GM23338 (cell line): ENCODE results near the gene CCT6A.
"Not testable (repeated sequence)": the region's sequence is repeated elsewhere in the genome, so short reads cannot be mapped to it uniquely, and the experiment has no call there.

ENCODE experiments used
- EZH2 ChIP-seq: fragments of 200-600 bp; sonication (generic); IDR thresholded peaks from one replicate; pipeline ENCODE4 v1.8.0; 2017; ENCODE audit warnings: antibody characterized with exemption, mild to moderate bottlenecking, low read depth; ENCODE audit not compliant: unreplicated experiment
- TF ChIP-seq, protein P1 (sequence below), 2 experiments: fragments of 200-600 bp in 1 of 2; sonication (generic) in 1 of 2; conservative IDR thresholded peaks; 2 replicates each; pipeline versions ENCODE4 v1.5.1 to v1.6.1; 2016 to 2017; ENCODE audit warnings: antibody characterized with exemption in 2 of 2, low read depth in 2 of 2, mild to moderate bottlenecking in 2 of 2, moderate library complexity in 1 of 2

DNA sequence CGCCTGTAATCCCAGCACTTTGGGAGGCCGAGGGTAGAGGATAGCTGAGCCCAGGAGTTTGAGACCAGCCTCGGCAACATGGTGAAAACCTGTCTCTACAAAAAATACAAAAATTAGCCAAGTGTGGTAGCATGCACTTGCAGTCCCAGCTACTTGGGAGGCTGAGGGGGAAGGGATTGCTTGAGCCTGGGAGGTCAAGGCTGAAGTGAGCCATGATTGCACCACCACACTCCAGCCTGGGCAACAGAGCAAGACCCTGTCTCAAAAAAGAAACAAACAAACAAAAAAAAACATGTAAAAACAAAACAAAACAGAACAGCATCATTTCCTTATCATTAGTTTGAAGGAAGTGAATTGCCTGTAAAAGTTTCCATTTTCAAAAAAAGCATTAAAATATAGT lies 60.7 kb downstream of the CCT6A start:
- TF ChIP-seq, protein P1, sequence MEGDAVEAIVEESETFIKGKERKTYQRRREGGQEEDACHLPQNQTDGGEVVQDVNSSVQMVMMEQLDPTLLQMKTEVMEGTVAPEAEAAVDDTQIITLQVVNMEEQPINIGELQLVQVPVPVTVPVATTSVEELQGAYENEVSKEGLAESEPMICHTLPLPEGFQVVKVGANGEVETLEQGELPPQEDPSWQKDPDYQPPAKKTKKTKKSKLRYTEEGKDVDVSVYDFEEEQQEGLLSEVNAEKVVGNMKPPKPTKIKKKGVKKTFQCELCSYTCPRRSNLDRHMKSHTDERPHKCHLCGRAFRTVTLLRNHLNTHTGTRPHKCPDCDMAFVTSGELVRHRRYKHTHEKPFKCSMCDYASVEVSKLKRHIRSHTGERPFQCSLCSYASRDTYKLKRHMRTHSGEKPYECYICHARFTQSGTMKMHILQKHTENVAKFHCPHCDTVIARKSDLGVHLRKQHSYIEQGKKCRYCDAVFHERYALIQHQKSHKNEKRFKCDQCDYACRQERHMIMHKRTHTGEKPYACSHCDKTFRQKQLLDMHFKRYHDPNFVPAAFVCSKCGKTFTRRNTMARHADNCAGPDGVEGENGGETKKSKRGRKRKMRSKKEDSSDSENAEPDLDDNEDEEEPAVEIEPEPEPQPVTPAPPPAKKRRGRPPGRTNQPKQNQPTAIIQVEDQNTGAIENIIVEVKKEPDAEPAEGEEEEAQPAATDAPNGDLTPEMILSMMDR (conservative IDR thresholded peaks at IDR 0.05; ENCODE audit: low read depth in 2 of 2), result not testable (repeated sequence)
- not testable (repeated sequence) for TF ChIP-seq EZH2
